Activated CD4-positive, alpha-beta T cell treated with anti-CD3 and anti-CD28 coated beads for 36 hours (primary cell): ENCODE measurements around the gene PNMT. TPM values are rescaled to one million over a fixed set of nuclear protein-coding genes. Genes with fewer than 3 reads are reported as not detected.

Source experiments
- ATAC-seq: fragments of 200-7000 bp; cut with Tn5 transposase; one replicate; pipeline ENCODE4 v1.10.0; 2021; ENCODE audit warnings: mild to moderate bottlenecking, moderate library complexity
- CTCF ChIA-PET: fragments of 350-600 bp; sonication (Branson Sonifier 250); formaldehyde crosslinking; loops from one replicate; lab custom pipeline; 2021; ENCODE audit warnings: antibody characterized with exemption; lab: Charles Lee
- POLR2A ChIA-PET: fragments of 350-600 bp; sonication (Branson Sonifier 250); formaldehyde crosslinking; loops from one replicate; lab custom pipeline; 2021; ENCODE audit warnings: antibody characterized with exemption, inconsistent platforms; lab: Charles Lee
- DNase-seq: peaks from one replicate; pipeline ENCODE4 v3.0.0-alpha.2; 2020
- H3K27ac Mint-ChIP-seq: one replicate; pipeline ENCODE4 v1.8.0; 2021; ENCODE audit warnings: mixed read lengths
- H3K27me3 Mint-ChIP-seq: one replicate; pipeline ENCODE4 v1.8.0; 2021; ENCODE audit warnings: mixed read lengths
- H3K36me3 Mint-ChIP-seq: one replicate; pipeline ENCODE4 v1.8.0; 2021; ENCODE audit warnings: low read depth, mixed read lengths
- H3K4me1 Mint-ChIP-seq: one replicate; pipeline ENCODE4 v1.8.0; 2021; ENCODE audit warnings: mixed read lengths
- H3K4me3 Mint-ChIP-seq: one replicate; pipeline ENCODE4 v1.8.0; 2021; ENCODE audit warnings: mild to moderate bottlenecking, moderate library complexity, mixed read lengths
- H3K9me3 Mint-ChIP-seq: one replicate; pipeline ENCODE4 v1.8.0; 2021; ENCODE audit warnings: low read depth, mixed read lengths
- intact Hi-C, 2 experiments: fragments of 100-400 bp; cut with DNase I in 1 of 2; cut with micrococcal nuclease in 1 of 2; formaldehyde crosslinking; loops; one replicate each; pipeline versions ENCODE4 v1.14.2 to v1.15.1; 2022 to 2024; cut with DNase I, micrococcal nuclease
- total RNA-seq, 2 experiments: library from RNA; stranded (reverse); gene quantifications; one replicate each; pipeline ENCODE4 v1.2.3, GENCODE V29; 2021

The PNMT gene
- total RNA-seq, 2 experiments from 2014 or later, result not detected

DNA sequence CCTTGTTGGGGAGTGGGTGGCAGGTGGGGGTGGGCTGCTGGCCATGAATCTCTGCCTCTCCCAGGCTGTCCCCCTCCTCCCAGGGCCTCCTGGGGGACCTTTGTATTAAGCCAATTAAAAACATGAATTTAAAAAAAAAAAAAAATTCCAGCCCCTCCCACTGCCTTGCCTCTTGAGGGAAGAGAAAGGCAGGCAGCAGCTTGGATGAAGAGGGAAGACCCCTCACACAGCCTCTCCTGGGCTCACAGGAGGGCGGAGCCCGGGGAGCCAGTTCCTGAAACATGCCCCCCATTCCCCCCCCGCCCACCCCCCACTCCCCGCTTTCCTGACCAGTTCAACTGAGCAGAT is 4.9 kb upstream of the PNMT start:
- H3K27me3 Mint-ChIP-seq, result peaks cover 4% of the 10 kb centered on the region
- intact Hi-C loops, result no loop called here
- CTCF ChIA-PET, result interaction anchor here (0.8 kb wide), 1 partner anchor 9 kb away, joined by 3 read pairs; no protein-coding TSS in a partner anchor
- peaks cover 20% of the 10 kb centered on the region for H3K4me1 Mint-ChIP-seq
- no peak for DNase-seq
- no peak overlapping the region for H3K27ac Mint-ChIP-seq
- no peak for ATAC-seq
- H3K9me3 Mint-ChIP-seq, result no peaks in the 10 kb centered on the region
- POLR2A ChIA-PET, result no interaction called here
- no peak overlapping the region for H3K4me3 Mint-ChIP-seq
- H3K36me3 Mint-ChIP-seq, result peaks cover 10% of the 10 kb centered on the region

DNA sequence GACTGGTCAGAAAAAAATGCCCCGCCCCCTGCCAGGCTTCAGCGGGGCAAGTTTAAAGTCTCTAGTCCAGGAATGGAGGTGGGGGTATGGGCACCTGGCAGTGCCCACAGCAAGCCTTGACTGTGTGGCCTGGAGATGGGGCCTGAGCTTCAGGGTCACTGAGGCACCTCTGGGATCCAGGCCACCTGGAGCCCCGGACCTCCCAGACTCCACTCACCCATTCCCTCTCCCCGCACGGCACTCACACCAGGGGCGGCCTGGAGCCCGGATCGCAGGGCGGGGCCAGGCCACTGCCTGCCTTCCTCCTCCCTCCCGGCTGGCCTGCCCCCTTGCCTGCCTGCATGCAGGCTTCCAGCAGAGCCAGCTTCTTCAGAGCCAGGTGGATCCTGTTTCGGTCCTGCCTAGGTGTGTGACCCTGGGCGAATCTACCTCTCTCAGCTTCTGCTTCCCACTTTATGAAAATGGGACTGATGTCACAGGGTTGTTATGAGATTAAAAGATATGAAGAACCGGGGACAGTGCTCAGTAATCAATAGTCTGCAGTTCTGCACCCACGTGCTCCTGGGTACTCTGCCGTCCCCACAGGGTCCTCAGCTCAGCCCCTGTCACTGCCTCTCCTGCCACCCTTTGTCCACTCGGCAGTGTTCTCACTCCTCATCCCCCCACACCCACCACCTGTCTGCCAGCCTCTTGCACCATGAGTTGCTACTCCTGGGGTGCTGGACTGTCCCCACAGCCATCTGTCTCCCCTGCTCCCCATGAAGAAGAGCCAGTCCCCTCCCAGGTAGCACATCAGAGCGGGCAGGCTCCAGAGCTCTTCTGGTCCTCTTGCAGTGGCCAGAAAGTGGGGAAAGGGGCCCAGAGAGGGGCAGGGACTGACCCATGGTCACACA is 4.3 kb upstream of the PNMT start:
- Mint-ChIP-seq H3K27me3 (peaks cover 8% of the 10 kb centered on the region), H3K4me1 (peaks cover 18% of the 10 kb centered on the region), H3K27ac (no peak overlapping the region), H3K9me3 (no peaks in the 10 kb centered on the region), H3K4me3 (no peak overlapping the region), H3K36me3 (peaks cover 10% of the 10 kb centered on the region)
- ATAC-seq, result no peak
- no peak for DNase-seq
- intact Hi-C loops, result no loop called here
- ChIA-PET CTCF (interaction anchor here (0.8 to 1.0 kb wide), 3 partner anchors 10 to 30 kb away, joined by 3 to 4 read pairs (median 4); no protein-coding TSS in a partner anchor), POLR2A (no interaction called here)

DNA sequence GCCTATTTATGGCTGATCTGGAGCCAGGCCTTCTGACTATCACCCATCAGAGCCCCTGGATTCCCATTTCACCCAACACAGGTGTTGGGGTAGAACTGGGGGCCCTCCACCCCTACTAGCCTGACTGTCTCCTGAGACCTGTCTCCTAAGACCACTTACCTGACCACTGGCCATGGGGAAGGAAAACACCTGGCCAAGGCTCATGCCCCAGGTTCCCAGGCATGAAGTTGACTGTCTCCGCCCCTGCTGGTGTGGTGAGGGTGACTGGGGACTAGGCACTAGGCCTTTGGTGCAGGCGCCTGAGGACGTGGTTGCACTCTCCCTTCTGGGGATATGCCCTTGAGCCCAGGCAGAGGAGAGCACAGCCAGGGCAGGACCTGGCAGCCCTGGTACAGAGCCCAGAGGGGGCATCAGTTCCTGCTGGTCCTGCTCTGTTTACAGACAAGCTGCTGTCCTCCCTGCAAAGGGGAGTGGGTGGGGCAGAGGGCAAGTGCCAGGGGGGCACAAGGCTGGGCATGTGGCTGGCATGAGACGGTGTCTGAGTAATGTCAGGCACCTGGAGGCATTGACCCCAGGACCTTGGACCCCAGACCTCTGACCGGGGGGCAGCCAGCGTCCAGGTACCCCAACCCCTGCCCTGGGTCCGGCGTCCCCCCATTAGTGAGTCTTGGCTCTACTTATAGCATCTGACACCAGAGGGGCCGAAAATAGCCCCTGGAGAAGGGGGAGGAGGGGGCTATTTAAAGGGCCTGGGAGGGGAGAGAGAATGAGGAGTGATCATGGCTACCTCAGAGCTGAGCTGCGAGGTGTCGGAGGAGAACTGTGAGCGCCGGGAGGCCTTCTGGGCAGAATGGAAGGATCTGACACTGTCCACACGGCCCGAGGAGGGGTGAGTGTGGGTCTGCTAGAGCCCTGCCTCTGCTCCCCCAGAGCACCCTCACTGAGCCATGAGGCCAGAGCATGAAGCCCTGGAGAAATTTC is 3.4 kb upstream of the PNMT start, which contains the start of gene TCAP:
Gene TCAP (plus strand): TSS at position 769 of the 981 bp plus-strand sequence. CDS start 11 bp downstream, at position 780.
- intact Hi-C loops, result no loop called here
- Mint-ChIP-seq H3K27me3 (peaks cover 10% of the 10 kb centered on the region), H3K36me3 (peaks cover 10% of the 10 kb centered on the region), H3K9me3 (no peaks in the 10 kb centered on the region), H3K4me3 (no peak within 1 kb of the TSS), H3K27ac (no peak within 1 kb of the TSS), H3K4me1 (peaks cover 9% of the 10 kb centered on the region)
- ChIA-PET CTCF (interaction anchor here (0.6 to 6.8 kb wide), 5 partner anchors 12 to 519 kb away, joined by 3 to 85 read pairs (median 4); no protein-coding TSS in a partner anchor), POLR2A (no interaction called here)
- ATAC-seq, result no peak
- DNase-seq, result no peak

DNA sequence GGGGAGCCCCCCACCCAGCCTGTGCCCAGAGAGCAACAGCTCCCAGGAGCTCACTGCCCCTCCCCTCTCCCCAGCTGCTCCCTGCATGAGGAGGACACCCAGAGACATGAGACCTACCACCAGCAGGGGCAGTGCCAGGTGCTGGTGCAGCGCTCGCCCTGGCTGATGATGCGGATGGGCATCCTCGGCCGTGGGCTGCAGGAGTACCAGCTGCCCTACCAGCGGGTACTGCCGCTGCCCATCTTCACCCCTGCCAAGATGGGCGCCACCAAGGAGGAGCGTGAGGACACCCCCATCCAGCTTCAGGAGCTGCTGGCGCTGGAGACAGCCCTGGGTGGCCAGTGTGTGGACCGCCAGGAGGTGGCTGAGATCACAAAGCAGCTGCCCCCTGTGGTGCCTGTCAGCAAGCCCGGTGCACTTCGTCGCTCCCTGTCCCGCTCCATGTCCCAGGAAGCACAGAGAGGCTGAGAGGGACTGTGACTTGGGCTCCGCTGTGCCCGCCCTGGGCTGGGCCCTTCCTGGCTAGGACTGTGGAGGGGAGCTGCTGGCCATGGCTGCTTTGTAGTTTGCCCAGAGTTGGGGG is 2.5 kb upstream of the PNMT start:
- ChIA-PET POLR2A (no interaction called here), CTCF (interaction anchor here (0.6 to 6.8 kb wide), 4 partner anchors 13 to 518 kb away, joined by 3 to 85 read pairs (median 4); no protein-coding TSS in a partner anchor)
- ATAC-seq (no peak), DNase-seq (peak; percentile 43)
- Mint-ChIP-seq H3K9me3 (no peaks in the 10 kb centered on the region), H3K36me3 (peaks cover 6% of the 10 kb centered on the region), H3K27me3 (peaks cover 13% of the 10 kb centered on the region), H3K4me1 (peaks cover 7% of the 10 kb centered on the region), H3K27ac (no peak overlapping the region), H3K4me3 (no peak overlapping the region)
- intact Hi-C loops, result no loop called here

DNA sequence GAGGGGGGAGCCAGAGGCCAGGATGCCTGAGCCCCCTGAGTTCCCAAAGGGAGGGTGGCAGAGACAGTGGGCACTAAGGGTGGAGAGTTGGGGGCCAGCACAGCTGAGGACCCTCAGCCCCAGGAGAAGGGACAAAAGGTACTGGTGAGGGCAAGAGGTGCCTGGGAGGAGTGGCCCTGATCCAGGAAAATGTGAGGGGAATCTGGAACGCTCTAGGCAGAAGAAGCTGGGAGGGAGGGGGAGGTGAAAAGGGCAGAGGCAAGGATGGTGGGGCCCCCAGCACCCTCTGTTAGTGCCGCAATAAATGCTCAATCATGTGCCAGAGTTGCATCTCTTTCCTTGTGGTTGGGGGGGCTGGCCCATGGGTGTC is 2.0 kb upstream of the PNMT start:
- ChIA-PET POLR2A (no interaction called here), CTCF (interaction anchor here (0.8 to 6.8 kb wide), 4 partner anchors 13 to 66 kb away, joined by 4 to 85 read pairs (median 14); no protein-coding TSS in a partner anchor)
- no peaks in the 10 kb centered on the region for H3K9me3 Mint-ChIP-seq
- peaks cover 3% of the 10 kb centered on the region for H3K36me3 Mint-ChIP-seq
- no peak overlapping the region for H3K4me3 Mint-ChIP-seq
- H3K27me3 Mint-ChIP-seq, result peaks cover 13% of the 10 kb centered on the region
- H3K4me1 Mint-ChIP-seq, result peaks cover 7% of the 10 kb centered on the region
- no peak for ATAC-seq
- no peak for DNase-seq
- intact Hi-C loops, result no loop called here
- H3K27ac Mint-ChIP-seq, result no peak overlapping the region

DNA sequence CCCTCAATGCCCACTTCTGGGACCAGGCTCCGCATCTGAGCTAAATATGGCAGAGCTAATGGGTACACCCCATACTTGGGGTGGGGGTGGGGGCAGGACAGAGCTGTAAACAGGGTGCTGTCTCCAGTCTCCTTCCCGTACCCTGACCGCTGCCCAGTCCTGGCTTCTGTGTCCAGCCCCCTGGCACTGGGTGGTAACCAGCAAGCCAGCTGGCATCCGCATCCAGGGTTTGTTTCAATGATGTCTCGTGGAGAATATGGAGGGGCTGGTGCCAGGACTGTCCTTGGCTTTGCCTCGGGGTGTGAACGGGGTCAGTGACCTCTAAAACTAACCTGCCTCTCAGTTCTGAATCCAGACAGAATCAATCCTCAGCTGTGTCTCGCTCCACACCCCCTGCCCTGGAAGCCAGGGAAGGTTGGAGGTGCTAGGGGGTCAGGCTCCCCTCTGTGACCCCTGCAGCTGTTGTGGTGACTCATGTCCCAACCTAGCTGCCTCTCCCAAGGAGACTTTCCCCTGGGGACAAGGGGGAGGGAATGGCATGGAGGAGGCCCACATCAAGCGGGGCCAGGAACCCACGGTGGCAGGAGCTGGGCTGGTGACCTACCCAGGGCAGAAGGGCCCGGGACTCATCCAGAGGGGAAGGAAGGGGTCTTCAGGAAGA is 1.5 kb upstream of the PNMT start:
- Mint-ChIP-seq H3K4me3 (no peak overlapping the region), H3K27me3 (peaks cover 13% of the 10 kb centered on the region)

DNA sequence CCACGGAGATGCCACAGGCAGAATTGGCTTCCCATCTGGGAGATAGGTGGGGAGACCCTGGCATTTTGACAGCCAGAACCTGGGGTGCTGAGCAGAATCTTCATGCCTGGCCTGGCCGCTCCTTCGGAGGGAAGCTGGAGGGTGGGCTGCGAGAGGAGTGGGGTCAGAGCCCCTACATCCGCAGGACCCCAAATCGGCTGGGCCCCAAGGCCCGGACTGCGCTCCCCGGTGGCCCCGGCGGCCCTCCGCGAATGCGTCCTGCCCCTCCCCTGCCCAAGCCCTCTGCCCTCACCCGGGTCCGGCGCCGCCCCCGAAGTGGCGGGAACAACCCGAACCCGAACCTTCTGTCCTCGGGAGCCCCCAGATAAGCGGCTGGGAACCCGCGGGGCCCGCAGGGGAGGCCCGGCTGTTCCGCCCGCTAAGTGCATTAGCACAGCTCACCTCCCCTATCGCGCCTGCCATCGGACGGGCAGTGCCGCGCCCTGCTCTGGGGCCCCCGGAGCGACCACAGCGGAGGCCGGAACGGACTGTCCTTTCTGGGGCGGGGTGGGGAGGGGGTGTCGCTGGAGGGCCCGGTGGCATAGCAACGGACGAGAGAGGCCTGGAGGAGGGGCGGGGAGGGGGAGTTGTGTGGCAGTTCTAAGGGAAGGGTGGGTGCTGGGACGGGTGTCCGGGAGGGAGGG is 850 bp upstream of the PNMT start:
- intact Hi-C loops, result no loop called here
- ChIA-PET CTCF (interaction anchor here (0.6 to 6.8 kb wide), 4 partner anchors 10 to 45 kb away, joined by 3 to 85 read pairs (median 14); no protein-coding TSS in a partner anchor), POLR2A (no interaction called here)
- Mint-ChIP-seq H3K27ac (no peak overlapping the region), H3K4me3 (peak overlapping the region; percentile 50), H3K27me3 (peaks cover 13% of the 10 kb centered on the region), H3K4me1 (peaks cover 10% of the 10 kb centered on the region), H3K9me3 (no peaks in the 10 kb centered on the region), H3K36me3 (peaks cover 2% of the 10 kb centered on the region)
- ATAC-seq (no peak), DNase-seq (no peak)

More for the DNA sequence above, 1.5 kb upstream of the PNMT start:
- Mint-ChIP-seq H3K9me3 (no peaks in the 10 kb centered on the region), H3K4me1 (peaks cover 7% of the 10 kb centered on the region), H3K27ac (no peak overlapping the region), H3K36me3 (peaks cover 2% of the 10 kb centered on the region)
- ATAC-seq, result no peak
- DNase-seq, result no peak
- intact Hi-C loops, result no loop called here
- POLR2A ChIA-PET, result no interaction called here
- CTCF ChIA-PET, result interaction anchor here (0.6 to 6.8 kb wide), 5 partner anchors 9 to 66 kb away, joined by 3 to 85 read pairs (median 9); no protein-coding TSS in a partner anchor

DNA sequence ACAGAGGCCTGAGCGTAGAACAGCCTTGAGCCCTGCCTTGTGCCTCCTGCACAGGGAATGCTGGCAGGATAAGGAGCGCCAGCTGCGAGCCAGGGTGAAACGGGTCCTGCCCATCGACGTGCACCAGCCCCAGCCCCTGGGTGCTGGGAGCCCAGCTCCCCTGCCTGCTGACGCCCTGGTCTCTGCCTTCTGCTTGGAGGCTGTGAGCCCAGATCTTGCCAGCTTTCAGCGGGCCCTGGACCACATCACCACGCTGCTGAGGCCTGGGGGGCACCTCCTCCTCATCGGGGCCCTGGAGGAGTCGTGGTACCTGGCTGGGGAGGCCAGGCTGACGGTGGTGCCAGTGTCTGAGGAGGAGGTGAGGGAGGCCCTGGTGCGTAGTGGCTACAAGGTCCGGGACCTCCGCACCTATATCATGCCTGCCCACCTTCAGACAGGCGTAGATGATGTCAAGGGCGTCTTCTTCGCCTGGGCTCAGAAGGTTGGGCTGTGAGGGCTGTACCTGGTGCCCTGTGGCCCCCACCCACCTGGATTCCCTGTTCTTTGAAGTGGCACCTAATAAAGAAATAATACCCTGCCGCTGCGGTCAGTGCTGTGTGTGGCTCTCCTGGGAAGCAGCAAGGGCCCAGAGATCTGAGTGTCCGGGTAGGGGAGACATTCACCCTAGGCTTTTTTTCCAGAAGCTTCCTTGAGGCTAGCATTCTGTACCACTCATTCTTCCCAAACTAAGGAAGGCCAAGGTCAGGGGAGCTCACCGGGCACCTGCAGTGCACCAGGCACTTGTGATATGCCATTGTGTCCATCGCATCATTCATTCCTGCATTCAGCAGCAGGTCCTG is 1.9 kb downstream of the PNMT start:
- POLR2A ChIA-PET, result no interaction called here
- CTCF ChIA-PET, result interaction anchor here (0.6 to 6.8 kb wide), 8 partner anchors 8 to 241 kb away, joined by 3 to 85 read pairs (median 4); no protein-coding TSS in a partner anchor
- H3K27me3 Mint-ChIP-seq, result peaks cover 13% of the 10 kb centered on the region

DNA sequence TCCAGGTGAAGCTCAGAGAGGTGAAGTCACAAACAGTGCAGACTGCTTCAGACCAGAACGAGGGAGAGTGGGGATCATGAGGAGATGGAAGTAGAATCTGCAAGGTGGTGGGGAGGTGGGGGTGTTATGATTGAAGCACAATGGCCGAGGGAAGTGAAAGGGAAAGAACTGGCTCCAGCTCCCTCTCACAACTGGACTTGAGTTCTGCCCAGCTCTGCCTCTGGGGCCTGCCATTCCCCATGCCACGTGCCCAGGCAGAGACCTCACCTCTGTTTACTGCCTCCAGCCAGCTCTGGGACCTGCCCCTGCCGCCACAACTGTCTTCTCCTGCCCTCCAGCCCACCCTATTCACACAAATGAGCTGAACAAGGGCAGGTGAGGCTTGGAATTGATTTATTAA is 2.5 kb downstream of the PNMT start:
- no peak overlapping the region for H3K4me3 Mint-ChIP-seq
- peaks cover 13% of the 10 kb centered on the region for H3K27me3 Mint-ChIP-seq
- H3K4me1 Mint-ChIP-seq, result peaks cover 15% of the 10 kb centered on the region
- no peaks in the 10 kb centered on the region for H3K36me3 Mint-ChIP-seq
- H3K27ac Mint-ChIP-seq, result no peak overlapping the region
- ATAC-seq (no peak), DNase-seq (no peak)
- ChIA-PET CTCF (interaction anchor here (0.6 to 6.8 kb wide), 10 partner anchors 9 to 240 kb away, joined by 3 to 85 read pairs (median 4); no protein-coding TSS in a partner anchor), POLR2A (interaction anchor here (1.2 kb wide), 1 partner anchor 60 kb away, joined by 4 read pairs; the partner anchor contains the start of gene MIEN1)
- H3K9me3 Mint-ChIP-seq, result no peaks in the 10 kb centered on the region
- intact Hi-C loops, result no loop called here

More for the DNA sequence above, 1.9 kb downstream of the PNMT start:
- Mint-ChIP-seq H3K27ac (no peak overlapping the region), H3K9me3 (no peaks in the 10 kb centered on the region), H3K36me3 (no peaks in the 10 kb centered on the region), H3K4me1 (peaks cover 10% of the 10 kb centered on the region), H3K4me3 (no peak overlapping the region)
- ATAC-seq (no peak), DNase-seq (no peak)
- intact Hi-C loops, result no loop called here
